HepG2 (cell line): ENCODE results near the gene RTP2. TPM values are rescaled to one million over a fixed set of nuclear protein-coding genes. Genes with fewer than 3 reads are reported as not detected.

Source experiments
- ELF1 ChIP-seq: sonication (generic); formaldehyde crosslinking; IDR thresholded peaks from 2 replicates; pipeline ENCODE4 v1.4.0; 2020; ENCODE audit warnings: missing genetic modification reagents
- EZH2 ChIP-seq: conservative IDR thresholded peaks from 2 replicates; pipeline ENCODE4 v1.6.1; 2012; ENCODE audit warnings: mild to moderate bottlenecking, low read depth, low read length, moderate library complexity
- HMG20B ChIP-seq: conservative IDR thresholded peaks from 2 replicates; pipeline ENCODE4 v1.6.1; 2016; ENCODE audit warnings: missing genetic modification reagents, missing compliant biosample characterization
- HMGXB4 ChIP-seq, 2 experiments: sonication (generic) in 1 of 2; formaldehyde crosslinking in 1 of 2; IDR thresholded peaks; 2 replicates each; pipeline versions ENCODE4 v1.4.0 to v1.6.1; 2018 to 2020; ENCODE audit warnings: missing genetic modification reagents in 2 of 2, borderline replicate concordance in 1 of 2, low read depth in 1 of 2, mild to moderate bottlenecking in 1 of 2, missing biosample characterization in 1 of 2
- MED8 ChIP-seq: sonication (generic); formaldehyde crosslinking; IDR thresholded peaks from 2 replicates; pipeline ENCODE4 v1.8.1; 2023; ENCODE audit warnings: mild to moderate bottlenecking, missing genetic modification reagents; ENCODE audit not compliant: insufficient replicate concordance
- MXD3 ChIP-seq: IDR thresholded peaks from 2 replicates; pipeline ENCODE4 v1.6.1; 2016; ENCODE audit warnings: mild to moderate bottlenecking, missing biosample characterization, missing genetic modification reagents
- RBAK ChIP-seq: sonication (generic); formaldehyde crosslinking; IDR thresholded peaks from 2 replicates; pipeline ENCODE4 v1.5.1; 2020; ENCODE audit warnings: mild to moderate bottlenecking, missing genetic modification reagents
- REL ChIP-seq: sonication (generic); formaldehyde crosslinking; conservative IDR thresholded peaks from 2 replicates; pipeline ENCODE4 v1.8.0; 2022; ENCODE audit warnings: mild to moderate bottlenecking, missing genetic modification reagents, moderate library complexity
- RFXANK ChIP-seq: IDR thresholded peaks from 2 replicates; pipeline ENCODE4 v1.6.1; 2016
- RNF2 ChIP-seq: fragments of 450-650 bp; conservative IDR thresholded peaks from 2 replicates; pipeline ENCODE4 v1.6.1; 2016; ENCODE audit warnings: low read depth
- polyA plus RNA-seq, 8 experiments: library from polyadenylated mRNA; depleted of rRNA in 3 of 8; stranded (reverse) in 7 of 8; unstranded in 1 of 8; fragments of >200 nt; fragmentation: Illumina TruSeq in 4 of 8; extraction: Trizol in 4 of 8; gene quantifications; 2 replicates each; pipeline versions ENCODE4 v1.2.1 to v1.2.3, GENCODE V29; 2011 to 2016; ENCODE audit warnings: low read depth in 4 of 8, missing spikeins in 1 of 8, mixed read lengths in 1 of 8; ENCODE audit not compliant: insufficient read depth in 1 of 8
- total RNA-seq, 5 experiments: library from RNA; depleted of rRNA; stranded (reverse); fragments of >200 nt; fragmentation: Illumina TruSeq; extraction: Trizol; gene quantifications; 2 replicates each; pipeline ENCODE4 v1.2.3, GENCODE V29; 2016; ENCODE audit warnings: low read depth in 1 of 5
- TF ChIP-seq, protein P1 (sequence below): sonication (generic); formaldehyde crosslinking; IDR thresholded peaks from 2 replicates; pipeline ENCODE4 v1.4.0; 2020; ENCODE audit warnings: mild to moderate bottlenecking, missing genetic modification reagents
- TF ChIP-seq, protein P2 (sequence below): sonication (generic); formaldehyde crosslinking; IDR thresholded peaks from 2 replicates; pipeline ENCODE4 v1.8.1; 2023; ENCODE audit warnings: mild to moderate bottlenecking, missing genetic modification reagents
- TF ChIP-seq, protein P3 (sequence below): sonication (generic); formaldehyde crosslinking; IDR thresholded peaks from 2 replicates; pipeline ENCODE4 v1.5.1; 2020; ENCODE audit warnings: mild to moderate bottlenecking, moderate library complexity, missing genetic modification reagents
- TF ChIP-seq, protein P4 (sequence below): sonication (generic); formaldehyde crosslinking; conservative IDR thresholded peaks from 2 replicates; pipeline ENCODE4 v1.8.0; 2022; ENCODE audit warnings: low read depth, missing genetic modification reagents

RTP2 gene
- total and polyA plus RNA-seq, 2 of the 13 experiments (the other 11 are each of a cell fraction or from before 2014, with no cell fraction given), result not detected

DNA sequence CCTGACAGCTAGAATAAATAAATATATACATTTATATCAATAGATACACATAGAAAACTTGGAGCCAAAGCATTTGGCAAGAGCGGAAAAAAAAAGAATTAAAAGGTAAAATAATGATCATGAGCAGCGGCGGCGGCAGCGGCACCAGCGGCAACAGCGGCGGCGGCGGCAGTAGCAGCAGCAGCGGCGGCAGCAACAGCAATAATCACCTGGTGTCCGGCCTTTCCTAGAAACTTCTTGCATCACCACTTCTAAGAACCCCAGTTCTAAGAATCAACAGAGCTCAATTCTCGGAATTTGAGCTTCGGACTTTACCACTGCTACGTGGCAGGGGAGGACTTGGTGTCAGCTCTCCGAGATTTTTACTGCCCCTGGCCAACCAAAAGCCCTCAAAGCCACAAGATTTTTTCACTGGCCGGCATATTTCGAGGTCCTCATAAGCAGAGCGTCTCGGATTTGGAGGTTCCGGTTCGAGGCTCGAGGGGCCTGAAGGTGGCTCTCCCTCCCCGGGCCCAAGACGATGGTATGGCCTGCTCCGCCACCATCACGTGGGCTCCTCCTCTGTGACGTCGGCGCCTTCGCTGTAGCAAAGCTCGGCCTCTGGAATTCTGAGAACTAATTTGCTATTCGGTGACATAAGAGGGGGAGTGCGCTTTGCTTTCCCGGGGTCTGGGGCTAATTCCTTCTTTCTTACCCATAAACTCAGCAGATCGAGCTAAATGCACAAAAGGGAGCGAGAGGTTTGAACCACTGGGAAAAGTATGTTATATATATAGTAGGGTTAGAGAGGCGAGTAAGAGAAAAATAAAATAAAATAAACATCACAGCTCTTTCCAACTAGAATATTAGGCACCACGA, 43.1 kb upstream of the RTP2 start, which contains the start of gene BCL6 (continued):
- 0 out of 2 replicates have a peak, but pooled peaks have one; percentile 24 for TF ChIP-seq HMG20B
- TF ChIP-seq HMGXB4 (CRISPR knock-in tag; IDR thresholded peaks at IDR 0.05; ENCODE audit: borderline replicate concordance in 1 of 2, low read depth in 1 of 2), result peak; percentile 44 to 69
- TF ChIP-seq, protein P1, sequence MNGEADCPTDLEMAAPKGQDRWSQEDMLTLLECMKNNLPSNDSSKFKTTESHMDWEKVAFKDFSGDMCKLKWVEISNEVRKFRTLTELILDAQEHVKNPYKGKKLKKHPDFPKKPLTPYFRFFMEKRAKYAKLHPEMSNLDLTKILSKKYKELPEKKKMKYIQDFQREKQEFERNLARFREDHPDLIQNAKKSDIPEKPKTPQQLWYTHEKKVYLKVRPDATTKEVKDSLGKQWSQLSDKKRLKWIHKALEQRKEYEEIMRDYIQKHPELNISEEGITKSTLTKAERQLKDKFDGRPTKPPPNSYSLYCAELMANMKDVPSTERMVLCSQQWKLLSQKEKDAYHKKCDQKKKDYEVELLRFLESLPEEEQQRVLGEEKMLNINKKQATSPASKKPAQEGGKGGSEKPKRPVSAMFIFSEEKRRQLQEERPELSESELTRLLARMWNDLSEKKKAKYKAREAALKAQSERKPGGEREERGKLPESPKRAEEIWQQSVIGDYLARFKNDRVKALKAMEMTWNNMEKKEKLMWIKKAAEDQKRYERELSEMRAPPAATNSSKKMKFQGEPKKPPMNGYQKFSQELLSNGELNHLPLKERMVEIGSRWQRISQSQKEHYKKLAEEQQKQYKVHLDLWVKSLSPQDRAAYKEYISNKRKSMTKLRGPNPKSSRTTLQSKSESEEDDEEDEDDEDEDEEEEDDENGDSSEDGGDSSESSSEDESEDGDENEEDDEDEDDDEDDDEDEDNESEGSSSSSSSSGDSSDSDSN (CRISPR knock-in tag), result peak; percentile 32; the same call in 1 of the 2 replicates
- 0 out of 2 replicates have a peak, but pooled peaks have one; percentile 16 for TF ChIP-seq RFXANK (CRISPR knock-in tag)
- TF ChIP-seq REL (CRISPR knock-in tag), result no peak
- TF ChIP-seq RBAK, result no peak
- TF ChIP-seq, protein P2, sequence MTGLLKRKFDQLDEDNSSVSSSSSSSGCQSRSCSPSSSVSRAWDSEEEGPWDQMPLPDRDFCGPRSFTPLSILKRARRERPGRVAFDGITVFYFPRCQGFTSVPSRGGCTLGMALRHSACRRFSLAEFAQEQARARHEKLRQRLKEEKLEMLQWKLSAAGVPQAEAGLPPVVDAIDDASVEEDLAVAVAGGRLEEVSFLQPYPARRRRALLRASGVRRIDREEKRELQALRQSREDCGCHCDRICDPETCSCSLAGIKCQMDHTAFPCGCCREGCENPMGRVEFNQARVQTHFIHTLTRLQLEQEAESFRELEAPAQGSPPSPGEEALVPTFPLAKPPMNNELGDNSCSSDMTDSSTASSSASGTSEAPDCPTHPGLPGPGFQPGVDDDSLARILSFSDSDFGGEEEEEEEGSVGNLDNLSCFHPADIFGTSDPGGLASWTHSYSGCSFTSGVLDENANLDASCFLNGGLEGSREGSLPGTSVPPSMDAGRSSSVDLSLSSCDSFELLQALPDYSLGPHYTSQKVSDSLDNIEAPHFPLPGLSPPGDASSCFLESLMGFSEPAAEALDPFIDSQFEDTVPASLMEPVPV, result peak; percentile 43; the same call in 1 of the 2 replicates
- TF ChIP-seq EZH2, result no peak
- TF ChIP-seq, protein P3, sequence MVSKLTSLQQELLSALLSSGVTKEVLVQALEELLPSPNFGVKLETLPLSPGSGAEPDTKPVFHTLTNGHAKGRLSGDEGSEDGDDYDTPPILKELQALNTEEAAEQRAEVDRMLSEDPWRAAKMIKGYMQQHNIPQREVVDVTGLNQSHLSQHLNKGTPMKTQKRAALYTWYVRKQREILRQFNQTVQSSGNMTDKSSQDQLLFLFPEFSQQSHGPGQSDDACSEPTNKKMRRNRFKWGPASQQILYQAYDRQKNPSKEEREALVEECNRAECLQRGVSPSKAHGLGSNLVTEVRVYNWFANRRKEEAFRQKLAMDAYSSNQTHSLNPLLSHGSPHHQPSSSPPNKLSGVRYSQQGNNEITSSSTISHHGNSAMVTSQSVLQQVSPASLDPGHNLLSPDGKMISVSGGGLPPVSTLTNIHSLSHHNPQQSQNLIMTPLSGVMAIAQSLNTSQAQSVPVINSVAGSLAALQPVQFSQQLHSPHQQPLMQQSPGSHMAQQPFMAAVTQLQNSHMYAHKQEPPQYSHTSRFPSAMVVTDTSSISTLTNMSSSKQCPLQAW (CRISPR knock-in tag), result peak; percentile 83
- no peak for TF ChIP-seq ELF1 (CRISPR knock-in tag)
- no peak for TF ChIP-seq MXD3 (CRISPR knock-in tag)
- TF ChIP-seq RNF2, result no peak
- TF ChIP-seq MED8 (CRISPR knock-in tag), result peak; percentile 25
- TF ChIP-seq, protein P4, sequence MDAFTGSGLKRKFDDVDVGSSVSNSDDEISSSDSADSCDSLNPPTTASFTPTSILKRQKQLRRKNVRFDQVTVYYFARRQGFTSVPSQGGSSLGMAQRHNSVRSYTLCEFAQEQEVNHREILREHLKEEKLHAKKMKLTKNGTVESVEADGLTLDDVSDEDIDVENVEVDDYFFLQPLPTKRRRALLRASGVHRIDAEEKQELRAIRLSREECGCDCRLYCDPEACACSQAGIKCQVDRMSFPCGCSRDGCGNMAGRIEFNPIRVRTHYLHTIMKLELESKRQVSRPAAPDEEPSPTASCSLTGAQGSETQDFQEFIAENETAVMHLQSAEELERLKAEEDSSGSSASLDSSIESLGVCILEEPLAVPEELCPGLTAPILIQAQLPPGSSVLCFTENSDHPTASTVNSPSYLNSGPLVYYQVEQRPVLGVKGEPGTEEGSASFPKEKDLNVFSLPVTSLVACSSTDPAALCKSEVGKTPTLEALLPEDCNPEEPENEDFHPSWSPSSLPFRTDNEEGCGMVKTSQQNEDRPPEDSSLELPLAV (CRISPR knock-in tag), result no peak
